GM12878 (cell line): ENCODE results near the gene EPHA8. TPM values are rescaled to one million over a fixed set of nuclear protein-coding genes. Genes with fewer than 3 reads are reported as not detected.

ENCODE experiments used
- ATAC-seq: fragments of 200-7000 bp; cut with Tn5 transposase; 3 replicates; pipeline ENCODE4 v1.9.1; 2020; ENCODE audit warnings: mild to moderate bottlenecking, moderate library complexity
- BruUV-seq: library from RNA; stranded (reverse); fragments of 400-500 nt; replicated peaks from 2 replicates; lab custom pipeline; 2021; lab: Mats Ljungman, UMichigan
- CTCF ChIA-PET: fragments of 300-600 bp; sonication (Branson Sonifier 250); formaldehyde crosslinking; extraction: SDS; loops from one replicate; lab custom pipeline; 2021; ENCODE audit warnings: inconsistent platforms; lab: Yijun Ruan, JAX
- POLR2A ChIA-PET: fragments of 350-600 bp; formaldehyde crosslinking; extraction: SDS; loops from one replicate; lab custom pipeline; 2021; ENCODE audit warnings: inconsistent platforms; lab: Charles Lee
- RAD21 ChIA-PET: fragments of 300-600 bp; sonication (Branson Sonifier 250); formaldehyde crosslinking; loops from one replicate; lab custom pipeline; 2023; ENCODE audit warnings: antibody characterized with exemption; ENCODE audit not compliant: unreplicated experiment; lab: Charles Lee
- SMC1A ChIA-PET: fragments of 300-600 bp; sonication (Branson Sonifier 250); formaldehyde crosslinking; loops from one replicate; lab custom pipeline; 2023; ENCODE audit not compliant: unreplicated experiment, uncharacterized antibody; lab: Charles Lee
- DNase-seq: peaks from one replicate; pipeline ENCODE4 v3.0.0-alpha.2; 2011; ENCODE audit warnings: low read depth, low spot score
- FAIRE-seq: peaks from 3 replicates; lab custom pipeline; 2011; peaks lifted over from hg19 to GRCh38; lab: Jason Lieb, UNC
- H2AFZ ChIP-seq: 2 replicates; pipeline ENCODE4 v1.6.0; 2011; ENCODE audit warnings: low read depth, low read length, control low read depth; ENCODE audit not compliant: control insufficient read depth
- H3K27ac ChIP-seq: 2 replicates; pipeline ENCODE4 v1.5.1; 2011; ENCODE audit warnings: control low read depth; ENCODE audit not compliant: control insufficient read depth, insufficient read depth
- H3K27me3 ChIP-seq, 2 experiments: replicated peaks in 1 of 2; 2 replicates each; pipeline versions ENCODE4 v1.6.0 to v1.6.1; 2011; ENCODE audit warnings: low read length in 1 of 2; ENCODE audit not compliant: control insufficient read depth in 2 of 2, insufficient read depth in 2 of 2
- H3K36me3 ChIP-seq, 2 experiments: 2 replicates each; pipeline ENCODE4 v1.5.1; 2011; ENCODE audit warnings: low read length in 1 of 2; ENCODE audit not compliant: control insufficient read depth in 2 of 2, insufficient read depth in 2 of 2
- H3K4me1 ChIP-seq: 2 replicates; pipeline ENCODE4 v1.6.1; 2011; ENCODE audit warnings: mild to moderate bottlenecking, low read length, moderate library complexity, mixed read lengths; ENCODE audit not compliant: control insufficient read depth, insufficient read depth
- H3K4me2 ChIP-seq: 2 replicates; pipeline ENCODE4 v1.6.0; 2011; ENCODE audit warnings: control low read depth; ENCODE audit not compliant: control insufficient read depth, insufficient read depth
- H3K4me3 ChIP-seq: fragments of 200-600 bp; sonication (generic); 2 replicates; pipeline ENCODE4 v1.5.1; 2016
- H3K79me2 ChIP-seq: 2 replicates; pipeline ENCODE4 v1.6.0; 2011; ENCODE audit warnings: low read length; ENCODE audit not compliant: control insufficient read depth, insufficient read depth
- H3K9ac ChIP-seq: 2 replicates; pipeline ENCODE4 v1.8.0; 2011; ENCODE audit warnings: low read length, control low read depth, mixed read lengths; ENCODE audit not compliant: control insufficient read depth, insufficient read depth
- H3K9me3 ChIP-seq: replicated peaks from 3 replicates; pipeline ENCODE4 v1.5.1; 2011; ENCODE audit warnings: mild to moderate bottlenecking, low read length; ENCODE audit not compliant: control insufficient read depth, insufficient read depth
- H4K20me1 ChIP-seq: 2 replicates; pipeline ENCODE4 v1.6.0; 2011; ENCODE audit not compliant: control insufficient read depth, insufficient read depth
- BCL3 ChIP-seq: IDR thresholded peaks from 2 replicates; pipeline ENCODE4 v1.6.1; 2011; ENCODE audit warnings: borderline replicate concordance, low read depth, mild to moderate bottlenecking, moderate library complexity, low read length; ENCODE audit not compliant: insufficient read depth, poor library complexity, severe bottlenecking
- JUNB ChIP-seq: IDR thresholded peaks from 2 replicates; pipeline ENCODE4 v1.6.1; 2016; ENCODE audit warnings: antibody characterized with exemption, mild to moderate bottlenecking
- KAT2A ChIP-seq: conservative IDR thresholded peaks from 2 replicates; pipeline ENCODE4 v1.6.1; 2011; ENCODE audit warnings: low read depth, low read length; ENCODE audit not compliant: control insufficient read depth
- NBN ChIP-seq: fragments of 450-650 bp; IDR thresholded peaks from 2 replicates; pipeline ENCODE4 v1.6.1; 2016
- NKRF ChIP-seq: fragments of 450-650 bp; conservative IDR thresholded peaks from 2 replicates; pipeline ENCODE4 v1.6.1; 2017; ENCODE audit warnings: mild to moderate bottlenecking, moderate library complexity
- POLR2AphosphoS2 ChIP-seq: IDR thresholded peaks from 2 replicates; pipeline ENCODE4 v1.6.1; 2011; ENCODE audit warnings: low read depth, mild to moderate bottlenecking, low read length, improper control_type of control experiment, moderate library complexity
- PRDM15 ChIP-seq: fragments of 450-650 bp; formaldehyde crosslinking; IDR thresholded peaks from 2 replicates; pipeline ENCODE4 v1.4.0; 2020; ENCODE audit warnings: mild to moderate bottlenecking, moderate library complexity
- RELB ChIP-seq: fragments of 450-650 bp; IDR thresholded peaks from 2 replicates; pipeline ENCODE4 v1.6.1; 2017; ENCODE audit warnings: low read depth, mild to moderate bottlenecking, moderate library complexity
- SMAD1 ChIP-seq: fragments of 450-650 bp; IDR thresholded peaks from 2 replicates; pipeline ENCODE4 v1.6.1; 2018; ENCODE audit warnings: mild to moderate bottlenecking, low read depth; ENCODE audit not compliant: partially characterized antibody
- SUZ12 ChIP-seq: fragments of 200-600 bp; sonication (generic); IDR thresholded peaks from one replicate; pipeline ENCODE4 v1.6.1; 2018; ENCODE audit warnings: antibody characterized with exemption, mild to moderate bottlenecking; ENCODE audit not compliant: unreplicated experiment
- TARDBP ChIP-seq: IDR thresholded peaks from 2 replicates; pipeline ENCODE4 v1.6.1; 2016; ENCODE audit warnings: borderline replicate concordance
- ZNF217 ChIP-seq: fragments of 450-650 bp; IDR thresholded peaks from 2 replicates; pipeline ENCODE4 v1.6.1; 2017; ENCODE audit warnings: antibody characterized with exemption, mild to moderate bottlenecking
- WGBS: methylation state at CpG from one replicate; pipeline ENCODE4 v1.1.6; 2016; ENCODE audit warnings: low lambda C conversion rate; ENCODE audit not compliant: insufficient replicate concordance, insufficient coverage; ENCODE audit errors: missing lambda C conversion rate; 5-methylcytosine and 5-hydroxymethylcytosine counted together
- in situ Hi-C: fragments of 300-500 bp; cut with MboI; formaldehyde crosslinking; loops from 9 replicates; pipeline ENCODE4 v1.14.3; 2018; ENCODE audit warnings: mixed read lengths
- intact Hi-C: fragments of 100-400 bp; cut with micrococcal nuclease; formaldehyde crosslinking; loops from one replicate; pipeline ENCODE4 v1.14.2; 2022; ENCODE audit not compliant: unreplicated experiment
- polyA plus RNA-seq, 11 experiments: library from polyadenylated mRNA; depleted of rRNA in 4 of 11; unstranded in 6 of 11; stranded (reverse) in 5 of 11; fragments of >200 nt; fragmentation: Nextera tagmentation in 4 of 11; fragmentation: Illumina TruSeq in 1 of 11; extraction: Ambion mirVana in 4 of 11; extraction: Trizol in 1 of 11; gene quantifications; 1 replicate in 1 of 11; 2 replicates in 10 of 11; pipeline versions ENCODE4 v1.2.1 to v1.2.3, GENCODE V29; 2011 to 2016; ENCODE audit warnings: inconsistent platforms in 2 of 11, missing spikeins in 2 of 11, low read depth in 1 of 11
- total RNA-seq, 4 experiments: library from RNA; depleted of rRNA in 3 of 4; stranded (reverse); fragments of >200 nt in 3 of 4; fragmentation: Illumina TruSeq in 1 of 4; extraction: Trizol in 1 of 4; gene quantifications; 2 replicates each; pipeline versions ENCODE4 v1.2.1 to v1.2.3, GENCODE V29; 2013 to 2021

The EPHA8 gene
- total and polyA plus RNA-seq, 10 of the 15 experiments (the other 5 are each of a cell fraction or from before 2014, with no cell fraction given) = not detected

GRCh38 chr1:22588899-22589422, 25.7 kb downstream of the EPHA8 start:
- intact Hi-C loops = no loop called here
- no peak for ATAC-seq
- DNase-seq = no peak
- no TSS peak for BruUV-seq
- no peak overlapping the region for H3K4me3 ChIP-seq
- no peak overlapping the region for H2AFZ ChIP-seq
- in situ Hi-C loops = no loop called here
- no peak overlapping the region for H3K27ac ChIP-seq
- H4K20me1 ChIP-seq = no peaks in the 10 kb centered on the region
- RAD21 ChIA-PET = no interaction called here
- no peaks in the 10 kb centered on the region for H3K9me3 ChIP-seq
- SMC1A ChIA-PET = no interaction called here
- CTCF ChIA-PET = no interaction called here
- WGBS = 46% methylated on average over 15 of the region's 24 CpGs
- H3K27me3 ChIP-seq = no peaks in the 10 kb centered on the region; a peak in 1 of 4 replicates
- H3K9ac ChIP-seq = no peak overlapping the region
- FAIRE-seq = no peak
- no peak overlapping the region for H3K4me2 ChIP-seq
- H3K4me1 ChIP-seq = no peaks in the 10 kb centered on the region
- POLR2A ChIA-PET = no interaction called here
- no peaks in the 10 kb centered on the region for H3K79me2 ChIP-seq
- no peaks in the 10 kb centered on the region for H3K36me3 ChIP-seq
- no peak for TF ChIP-seq NBN
- TF ChIP-seq KAT2A = no peak
- no peak for TF ChIP-seq PRDM15 (CRISPR knock-in tag)
- no peak for TF ChIP-seq BCL3
- TF ChIP-seq NKRF = no peak
- no peak for TF ChIP-seq SMAD1
- TF ChIP-seq ZNF217 = no peak
- no peak for TF ChIP-seq RELB
- no peak for TF ChIP-seq SUZ12
- no peak for TF ChIP-seq POLR2AphosphoS2
- TF ChIP-seq JUNB = no peak
- no peak for TF ChIP-seq TARDBP
